GM18498 (cell line): Measurements from ENCODE around the gene TEX51.
A peak's percentile ranks its signal among the peaks of the same experiment; 100 is the strongest.

Experiments
- ATAC-seq: cut with Tn5 transposase; IDR thresholded peaks from one replicate; pipeline ENCODE4 v1.9.1; 2021; ENCODE audit warnings: mild to moderate bottlenecking, moderate library complexity; ENCODE audit not compliant: unreplicated experiment

TEX51 gene

DNA sequence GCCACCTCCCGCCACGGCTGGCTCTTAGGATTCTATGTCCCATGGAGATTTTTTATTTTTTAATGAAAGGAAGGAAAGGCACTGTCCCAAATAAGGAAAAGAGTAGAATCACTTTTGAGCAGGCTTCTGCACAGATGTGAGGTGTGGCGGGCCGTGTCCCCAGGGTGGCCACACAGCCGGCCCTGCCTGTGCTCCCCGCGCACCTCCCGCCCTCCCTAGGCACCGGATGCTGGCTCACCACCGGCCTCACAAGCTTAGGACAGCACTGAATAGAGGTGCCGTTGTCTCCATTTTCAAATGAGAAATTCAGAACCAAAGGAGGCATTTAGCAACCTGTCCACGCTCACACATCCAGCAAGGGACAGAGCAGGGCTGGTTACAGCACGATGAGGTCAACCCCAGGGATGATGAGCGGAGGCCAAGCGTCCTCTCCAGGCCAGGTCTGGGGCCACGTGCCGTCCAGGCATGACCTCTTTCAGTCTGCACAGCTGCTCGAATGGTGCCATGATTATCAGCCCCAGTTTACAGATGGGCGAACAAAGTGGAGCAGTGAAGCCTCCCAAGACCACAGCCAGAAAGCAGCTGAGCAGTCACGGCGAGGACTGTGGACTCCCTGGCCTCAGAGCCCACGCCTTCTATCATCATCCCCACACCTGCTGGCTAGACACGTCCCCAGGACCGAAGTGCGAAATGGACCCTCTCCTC is 20.7 kb upstream of the TEX51 start:
- no peak for ATAC-seq

- ATAC-seq, result no peak
These were observed 20.1 kb upstream of the TEX51 start for GRCh38 chr2:126878601-126879000.

GRCh38 chr2:126879348-126880298 is 19.1 kb upstream of the TEX51 start:
- ATAC-seq, result no peak

GRCh38 chr2:126880324-126880723 is 18.4 kb upstream of the TEX51 start:
- ATAC-seq, result no peak

DNA sequence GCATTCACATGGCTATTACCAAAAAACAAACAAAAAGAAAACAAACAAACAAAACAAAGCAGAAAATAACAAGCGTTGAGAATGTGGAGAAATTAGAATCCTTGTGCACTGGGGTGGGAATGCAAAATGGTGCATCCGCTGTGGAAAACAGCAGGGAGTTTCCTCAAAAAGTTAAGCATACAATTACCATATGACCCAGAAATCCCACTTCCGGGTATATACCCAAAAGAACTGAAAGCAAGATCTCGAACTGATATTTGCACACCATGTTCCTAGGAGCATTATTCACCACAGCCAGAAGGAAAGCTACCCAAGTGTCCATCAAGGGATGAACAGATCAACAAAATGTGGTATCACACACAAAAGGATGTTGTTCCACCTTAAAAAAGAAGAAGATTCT is 17.9 kb upstream of the TEX51 start:
- no peak for ATAC-seq

DNA sequence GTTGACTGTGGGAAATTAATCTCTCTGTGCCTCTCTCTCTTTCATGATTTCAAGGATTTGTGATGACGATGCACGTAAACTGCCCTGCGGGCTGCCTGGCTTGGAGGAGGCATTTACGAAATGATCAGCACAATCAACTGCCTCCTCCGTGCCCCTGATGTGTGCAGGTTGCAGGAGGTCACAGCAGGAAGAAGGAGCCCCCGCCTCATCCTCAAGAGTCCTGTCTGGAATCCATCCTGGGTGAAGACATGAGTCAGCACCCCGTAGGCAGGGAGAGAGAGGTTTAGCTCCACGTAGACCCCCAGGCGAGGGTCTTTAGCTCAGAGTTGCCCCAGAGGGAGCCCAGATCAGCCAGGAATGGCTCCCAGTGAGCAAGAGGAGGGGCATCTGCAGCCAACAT is 17.1 kb upstream of the TEX51 start:
- ATAC-seq, result no peak

DNA sequence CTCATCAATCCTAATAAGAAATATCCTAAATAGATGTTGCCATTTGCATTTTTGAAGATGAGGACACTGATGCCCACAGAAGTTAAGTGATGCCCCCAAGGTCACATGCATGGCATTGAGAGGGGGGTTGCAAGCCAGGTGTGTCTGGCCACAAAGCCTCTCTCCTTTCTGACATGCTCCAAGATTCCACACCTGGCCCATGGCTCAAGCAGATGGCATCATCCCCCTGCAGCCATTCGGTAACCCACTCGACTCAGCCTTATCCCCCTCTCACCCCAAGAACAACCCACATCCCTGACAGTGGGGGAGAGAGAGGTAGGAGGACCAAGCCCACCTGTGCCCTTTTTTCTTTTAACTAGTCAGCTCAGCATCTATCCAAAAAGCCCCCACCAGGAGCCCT is 16.5 kb upstream of the TEX51 start:
- ATAC-seq, result no peak

GRCh38 chr2:126882736-126883665 is 15.7 kb upstream of the TEX51 start:
- ATAC-seq, result no peak

- no peak for ATAC-seq
These were observed 15.0 kb upstream of the TEX51 start for GRCh38 chr2:126883666-126884040.

DNA sequence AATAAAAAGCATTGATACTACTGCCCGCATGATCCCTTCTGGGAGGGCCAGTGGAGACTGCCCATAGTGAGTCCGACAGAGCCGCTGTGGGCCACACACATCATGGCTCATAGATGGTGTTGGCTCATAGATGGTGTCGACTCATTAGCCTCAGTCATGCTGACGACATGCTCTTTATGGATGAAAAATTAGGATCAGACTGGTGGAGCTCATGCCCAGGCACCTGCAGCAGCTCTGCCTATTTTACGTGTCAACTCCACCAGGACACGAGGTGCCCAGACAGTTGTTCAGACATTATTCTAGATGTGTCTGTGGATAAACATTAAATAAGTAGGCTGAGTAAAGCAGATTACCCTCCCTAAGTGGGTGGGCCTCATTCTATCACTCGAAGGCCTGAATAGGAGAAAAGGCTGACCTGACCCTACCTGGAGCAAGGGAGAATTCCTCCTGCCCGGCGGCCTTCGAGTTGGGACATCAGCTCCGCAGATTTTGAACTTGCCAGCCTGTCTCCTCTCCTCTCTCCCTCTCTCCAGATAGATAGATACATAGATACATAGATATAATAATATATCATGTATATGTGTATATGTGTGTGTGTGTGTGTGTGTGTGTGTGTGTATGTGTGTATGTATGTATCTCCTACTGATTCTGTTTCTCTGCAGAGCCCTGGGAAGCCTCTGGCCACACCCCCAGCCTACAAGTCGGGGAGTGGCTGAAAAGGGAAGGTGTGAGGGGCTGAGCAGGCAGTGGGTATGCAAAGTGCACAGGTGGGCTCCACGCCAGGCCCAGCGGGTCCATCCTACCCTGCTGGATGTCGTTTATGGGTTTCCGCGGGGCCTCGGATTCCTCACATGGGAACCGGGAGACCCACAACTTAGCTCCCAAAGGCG is 13.6 kb upstream of the TEX51 start:
- no peak for ATAC-seq

DNA sequence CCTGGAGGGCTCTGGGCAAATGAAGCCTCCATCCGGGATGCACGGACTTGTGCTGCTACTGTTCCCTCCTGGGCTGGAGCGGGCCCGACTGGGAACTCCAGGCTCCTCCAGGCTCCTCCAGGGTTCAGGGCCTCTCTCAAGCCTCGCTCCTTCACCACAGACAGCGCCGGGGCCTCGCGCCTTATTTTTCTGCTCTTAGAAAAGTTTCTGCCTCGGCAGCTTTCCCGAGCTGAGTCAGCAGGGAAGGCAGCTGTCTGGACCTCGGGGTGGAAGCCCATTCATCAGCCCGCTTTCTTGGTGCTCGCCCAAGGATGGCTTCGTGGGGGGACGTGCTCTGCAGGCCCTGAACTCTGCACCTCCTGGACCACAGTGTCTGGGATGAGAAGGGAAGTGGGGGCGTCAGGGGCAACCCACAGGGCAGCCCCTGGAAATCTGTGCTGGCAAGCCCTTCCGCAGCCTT is 12.9 kb upstream of the TEX51 start:
- ATAC-seq, result peak; percentile 6

GRCh38 chr2:126886211-126886915 is 12.3 kb upstream of the TEX51 start:
- peak; percentile 74 for ATAC-seq

DNA sequence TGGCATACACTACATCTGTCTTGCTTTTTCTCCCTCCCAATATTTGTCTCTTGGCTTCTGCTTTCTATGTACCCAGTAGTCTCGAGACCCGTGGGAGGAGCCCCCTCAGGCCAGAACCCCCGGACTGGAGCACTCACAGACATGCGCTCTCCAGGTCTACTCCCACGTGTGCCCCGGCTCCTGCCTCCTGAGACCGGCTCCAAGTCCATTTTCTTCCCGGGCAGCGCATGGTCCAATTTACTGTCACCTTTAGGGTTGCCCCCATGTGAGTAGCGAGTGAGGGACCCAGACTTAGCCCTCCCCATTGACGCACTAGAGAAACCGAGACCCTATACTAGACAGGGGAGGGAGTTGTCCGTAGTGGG is 11.8 kb upstream of the TEX51 start:
- ATAC-seq, result no peak

- ATAC-seq, result no peak
These were observed 11.2 kb upstream of the TEX51 start for GRCh38 chr2:126887506-126887905.

DNA sequence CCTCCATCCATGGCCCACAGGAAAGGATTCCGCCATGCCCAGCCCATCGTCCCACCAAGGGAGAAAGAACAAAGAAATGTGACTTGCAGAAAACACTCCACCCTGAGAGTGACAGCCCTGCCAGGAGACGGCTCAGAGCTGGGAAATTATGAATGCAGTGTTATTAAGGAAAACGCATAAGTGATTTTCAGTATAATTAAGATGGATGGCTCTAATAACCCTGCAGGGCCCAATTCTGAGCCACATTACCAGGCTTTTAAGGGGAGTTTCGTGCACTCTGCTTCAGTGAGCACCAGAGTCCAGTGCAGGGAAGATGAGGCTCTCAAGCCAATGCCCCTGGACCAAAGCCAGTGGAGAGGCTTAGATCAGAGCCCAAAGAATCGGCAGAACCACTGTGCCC is 10.6 kb upstream of the TEX51 start:
- no peak for ATAC-seq

- no peak for ATAC-seq
These were observed 9.6 kb upstream of the TEX51 start for GRCh38 chr2:126889071-126889470.

DNA sequence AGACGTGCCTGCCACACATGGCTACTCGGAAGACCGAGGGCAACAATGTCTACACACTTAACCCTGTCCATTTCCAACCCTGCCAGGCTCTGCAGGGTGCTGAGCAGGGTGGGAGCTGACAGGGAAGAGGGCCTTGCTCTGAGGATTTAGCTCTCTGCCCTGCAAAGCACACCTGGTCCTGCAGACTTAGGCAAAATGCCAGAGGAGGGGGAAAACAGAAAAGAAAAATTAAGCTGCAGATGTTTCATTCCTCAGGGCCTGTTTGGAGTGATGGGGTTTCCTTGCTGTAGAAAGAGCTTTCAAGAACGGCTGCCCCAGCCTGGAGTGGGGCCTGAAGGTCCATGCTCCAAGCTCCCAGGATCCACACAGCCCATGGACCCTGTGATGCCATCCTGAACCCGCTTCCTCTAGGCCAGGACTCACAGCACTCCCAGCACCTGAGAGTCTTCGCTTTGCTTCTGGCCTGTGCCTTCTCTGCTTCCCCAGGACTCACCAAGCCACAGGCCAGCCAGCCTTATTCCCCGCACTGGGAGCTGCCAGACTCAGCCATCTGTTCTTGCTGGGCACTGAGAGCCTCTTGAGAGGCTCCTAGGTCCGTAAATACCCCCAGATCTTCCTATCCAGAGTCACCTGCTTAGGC is 9.1 kb upstream of the TEX51 start:
- no peak for ATAC-seq

DNA sequence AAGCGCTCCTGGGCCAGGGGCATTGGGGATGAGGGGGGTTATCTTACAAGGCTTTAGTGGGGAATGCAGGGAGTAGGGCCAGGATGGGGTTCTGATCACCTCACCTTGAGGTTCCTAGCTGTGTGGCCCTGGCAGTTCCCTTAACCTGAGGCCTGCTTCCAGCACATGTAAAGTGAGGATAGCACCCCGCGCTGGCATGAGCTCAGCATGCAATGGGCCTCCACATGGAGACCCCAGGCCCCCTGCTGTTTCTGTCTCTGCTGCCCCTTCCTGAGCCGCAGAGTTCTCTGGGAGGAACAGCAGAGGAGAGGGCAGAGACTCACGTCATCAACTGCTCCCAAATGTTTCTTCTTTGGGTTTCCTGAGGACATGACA is 8.6 kb upstream of the TEX51 start:
- ATAC-seq, result no peak
